Measurements from ENCODE around the gene BSN.
A peak's percentile ranks its signal among the peaks of the same experiment; 100 is the strongest.

The BSN gene

DNA sequence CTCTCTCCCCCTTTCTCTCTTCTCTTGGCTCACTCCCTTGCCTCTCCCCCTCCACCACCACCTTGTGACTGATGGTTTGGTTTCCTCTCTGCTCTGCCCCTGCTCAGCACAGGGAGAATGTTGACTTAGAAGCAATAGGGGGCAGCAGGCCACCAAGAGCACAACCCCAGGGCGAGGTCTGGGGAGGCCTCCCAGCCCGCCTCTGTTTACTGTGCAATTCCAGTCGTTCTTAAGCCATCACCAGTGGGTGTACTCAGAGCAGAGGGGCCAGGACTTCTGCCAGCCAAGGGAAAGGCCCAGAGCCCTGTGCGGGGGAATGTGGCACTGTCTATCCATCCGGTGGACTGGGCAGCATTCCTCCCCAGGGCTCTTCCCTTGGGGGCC is 114.1 kb downstream of the BSN start:
- Histone ChIP-seq H3K9ac (ENCODE audit: low read depth in 1 of 2, low read length in 2 of 2) (no peak overlapping the region), H3K27ac (ENCODE audit: low read depth, low read length) (no peak overlapping the region), H3K4me1 (ENCODE audit: control insufficient read depth in 1 of 2, insufficient read depth in 2 of 2, low read length in 2 of 2) (peaks cover 4% of the 10 kb centered on the region in 2 donors), H3K9me3 (ENCODE audit: control insufficient read depth in 1 of 2, low read length in 2 of 2) (no peaks in the 10 kb centered on the region), H3K4me3 (ENCODE audit: low read depth in 1 of 2, low read length in 2 of 2) (no peak overlapping the region), H3K27me3 (ENCODE audit: control insufficient read depth in 1 of 2, insufficient read depth in 2 of 2, low read length in 2 of 2) (peaks cover 0 to 3% of the 10 kb centered on the region in 2 donors), H3K36me3 (ENCODE audit: control insufficient read depth in 1 of 2, insufficient read depth in 2 of 2, low read length in 2 of 2) (no peaks in the 10 kb centered on the region)

DNA sequence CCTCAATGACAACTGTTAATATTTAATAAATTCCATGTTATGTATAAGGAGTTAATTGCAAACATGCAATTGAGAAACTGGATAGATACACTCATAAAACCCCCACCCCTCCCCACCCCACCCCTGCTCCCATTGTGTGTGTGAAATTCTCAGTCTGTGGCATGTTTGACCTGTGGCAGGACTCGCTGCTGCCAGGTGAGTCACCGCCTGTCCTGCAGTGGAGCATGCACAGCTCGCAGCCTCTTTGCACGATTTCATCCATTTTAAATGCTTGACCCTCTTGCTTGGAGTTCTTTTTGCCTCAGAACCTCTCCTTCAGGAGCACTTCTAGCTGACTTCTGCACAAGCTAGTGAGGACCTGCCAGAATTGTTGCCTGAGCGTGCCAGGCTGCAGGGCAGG is 114.6 kb downstream of the BSN start:
- no peaks in the 10 kb centered on the region for H3K36me3 ChIP-seq (ENCODE audit: control insufficient read depth in 1 of 2, insufficient read depth in 2 of 2, low read length in 2 of 2)
- peaks cover 0 to 3% of the 10 kb centered on the region in 2 donors for H3K27me3 ChIP-seq (ENCODE audit: control insufficient read depth in 1 of 2, insufficient read depth in 2 of 2, low read length in 2 of 2)
- no peaks in the 10 kb centered on the region for H3K9me3 ChIP-seq (ENCODE audit: control insufficient read depth in 1 of 2, low read length in 2 of 2)
- H3K4me1 ChIP-seq (ENCODE audit: control insufficient read depth in 1 of 2, insufficient read depth in 2 of 2, low read length in 2 of 2) = peaks cover 5% of the 10 kb centered on the region in 2 donors
- H3K27ac ChIP-seq (ENCODE audit: low read depth, low read length) = no peak overlapping the region
- H3K9ac ChIP-seq (ENCODE audit: low read depth in 1 of 2, low read length in 2 of 2) = no peak overlapping the region
- no peak overlapping the region for H3K4me3 ChIP-seq (ENCODE audit: low read depth in 1 of 2, low read length in 2 of 2)

DNA sequence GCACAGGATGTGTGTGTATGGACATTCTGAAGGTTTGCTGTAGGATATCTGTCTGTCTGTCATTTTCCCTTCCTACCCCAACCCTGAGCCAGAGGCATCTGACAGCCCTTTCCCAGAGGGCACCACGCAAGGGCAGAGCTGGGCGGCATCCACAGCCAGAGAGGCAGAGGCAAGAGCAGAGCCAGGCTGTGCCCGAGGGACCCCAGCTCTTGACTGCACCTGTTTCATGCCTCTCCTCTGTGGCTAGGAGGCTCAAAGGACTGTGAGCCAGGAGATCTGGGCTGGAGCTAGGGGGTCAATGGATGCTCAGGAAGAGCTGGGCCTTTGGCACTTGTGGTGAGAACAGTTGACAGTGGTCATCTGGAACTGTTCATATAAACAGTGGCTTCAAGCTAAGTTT is 115.1 kb downstream of the BSN start:
- Histone ChIP-seq H3K4me3 (ENCODE audit: low read depth in 1 of 2, low read length in 2 of 2) (no peak overlapping the region), H3K9me3 (ENCODE audit: control insufficient read depth in 1 of 2, low read length in 2 of 2) (no peaks in the 10 kb centered on the region), H3K27me3 (ENCODE audit: control insufficient read depth in 1 of 2, insufficient read depth in 2 of 2, low read length in 2 of 2) (peaks cover 0 to 3% of the 10 kb centered on the region in 2 donors), H3K36me3 (ENCODE audit: control insufficient read depth in 1 of 2, insufficient read depth in 2 of 2, low read length in 2 of 2) (no peaks in the 10 kb centered on the region), H3K9ac (ENCODE audit: low read depth in 1 of 2, low read length in 2 of 2) (no peak overlapping the region), H3K4me1 (ENCODE audit: control insufficient read depth in 1 of 2, insufficient read depth in 2 of 2, low read length in 2 of 2) (peaks cover 5% of the 10 kb centered on the region in 2 donors), H3K27ac (ENCODE audit: low read depth, low read length) (no peak overlapping the region)

DNA sequence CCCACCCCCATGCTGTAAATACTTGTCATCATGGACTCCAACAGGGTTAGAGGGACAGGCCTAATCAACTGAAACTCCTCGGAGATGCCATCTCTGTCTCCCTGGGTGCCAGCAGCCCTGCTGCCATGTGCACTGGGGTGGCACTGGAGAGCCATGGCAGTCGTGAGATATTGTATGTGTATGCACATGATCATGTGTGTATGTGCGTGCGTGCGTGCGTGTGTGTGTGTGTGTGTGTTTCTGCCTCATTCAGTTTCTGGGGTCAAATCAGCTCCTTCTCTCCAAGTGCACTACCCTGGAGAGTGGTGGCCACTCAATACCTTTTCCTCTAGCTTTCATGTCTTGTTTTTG is 116.6 kb downstream of the BSN start:
- Histone ChIP-seq H3K36me3 (ENCODE audit: control insufficient read depth in 1 of 2, insufficient read depth in 2 of 2, low read length in 2 of 2) (peaks cover 0 to 6% of the 10 kb centered on the region in 2 donors), H3K9ac (ENCODE audit: low read depth in 1 of 2, low read length in 2 of 2) (no peak overlapping the region), H3K4me3 (ENCODE audit: low read depth in 1 of 2, low read length in 2 of 2) (no peak overlapping the region), H3K27ac (ENCODE audit: low read depth, low read length) (no peak overlapping the region), H3K27me3 (ENCODE audit: control insufficient read depth in 1 of 2, insufficient read depth in 2 of 2, low read length in 2 of 2) (peaks cover 0 to 3% of the 10 kb centered on the region in 2 donors), H3K9me3 (ENCODE audit: control insufficient read depth in 1 of 2, low read length in 2 of 2) (no peaks in the 10 kb centered on the region), H3K4me1 (ENCODE audit: control insufficient read depth in 1 of 2, insufficient read depth in 2 of 2, low read length in 2 of 2) (peaks cover 14 to 18% of the 10 kb centered on the region in 2 donors)

DNA sequence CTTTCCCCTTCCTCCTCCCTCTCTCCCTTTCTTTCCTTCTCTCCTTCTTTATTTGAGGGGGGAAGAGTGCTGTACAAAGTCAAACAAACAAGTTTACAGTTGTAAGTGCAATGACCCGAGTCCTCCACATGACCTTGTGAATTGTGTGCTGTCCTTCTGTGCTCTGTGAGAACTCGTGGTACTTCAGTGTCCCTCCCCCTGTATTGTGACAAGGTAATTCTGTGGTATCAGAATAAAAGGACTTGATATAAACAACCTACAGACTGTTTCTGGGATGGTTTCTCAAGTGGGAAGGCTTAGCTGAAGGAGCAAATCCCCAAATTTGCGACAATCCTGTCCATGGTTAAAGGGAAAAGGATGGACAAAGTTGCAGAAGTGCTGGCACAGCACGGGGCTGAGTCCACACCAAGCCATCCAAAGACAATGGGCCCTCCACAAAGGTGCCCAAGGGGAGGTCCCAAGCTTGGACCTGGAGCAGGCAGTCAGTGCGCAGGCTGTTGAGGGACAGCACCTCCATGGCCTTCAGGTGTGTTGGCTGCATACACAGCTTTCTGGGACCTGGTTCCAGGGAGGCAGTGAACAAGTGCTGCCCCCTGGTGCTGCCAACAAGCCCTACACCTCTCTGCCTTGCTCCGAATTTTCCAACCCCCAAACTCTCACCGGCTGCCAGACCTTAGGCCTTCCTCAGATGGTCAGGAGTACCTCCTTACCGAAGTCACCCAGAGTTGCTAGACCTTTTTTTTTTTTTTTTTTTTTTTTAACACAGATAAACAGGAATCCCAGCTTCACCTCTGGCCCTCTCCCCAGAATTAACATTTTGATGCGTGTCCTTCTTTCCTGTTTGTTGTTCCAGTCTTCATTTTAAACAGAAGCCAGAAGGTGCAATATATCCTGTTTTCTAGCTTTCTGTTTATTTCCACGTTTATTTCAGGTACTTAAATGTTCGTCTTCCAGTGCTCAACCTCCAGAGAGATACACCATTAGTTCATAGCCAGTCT is 117.3 kb downstream of the BSN start:
- H3K9me3 ChIP-seq (ENCODE audit: control insufficient read depth in 1 of 2, low read length in 2 of 2) = no peaks in the 10 kb centered on the region
- no peak overlapping the region for H3K27ac ChIP-seq (ENCODE audit: low read depth, low read length)
- no peak overlapping the region for H3K4me3 ChIP-seq (ENCODE audit: low read depth in 1 of 2, low read length in 2 of 2)
- H3K9ac ChIP-seq (ENCODE audit: low read depth in 1 of 2, low read length in 2 of 2) = no peak overlapping the region
- peaks cover 0 to 3% of the 10 kb centered on the region in 2 donors for H3K27me3 ChIP-seq (ENCODE audit: control insufficient read depth in 1 of 2, insufficient read depth in 2 of 2, low read length in 2 of 2)
- H3K36me3 ChIP-seq (ENCODE audit: control insufficient read depth in 1 of 2, insufficient read depth in 2 of 2, low read length in 2 of 2) = peaks cover 5 to 12% of the 10 kb centered on the region in 2 donors
- peaks cover 14 to 18% of the 10 kb centered on the region in 2 donors for H3K4me1 ChIP-seq (ENCODE audit: control insufficient read depth in 1 of 2, insufficient read depth in 2 of 2, low read length in 2 of 2)

DNA sequence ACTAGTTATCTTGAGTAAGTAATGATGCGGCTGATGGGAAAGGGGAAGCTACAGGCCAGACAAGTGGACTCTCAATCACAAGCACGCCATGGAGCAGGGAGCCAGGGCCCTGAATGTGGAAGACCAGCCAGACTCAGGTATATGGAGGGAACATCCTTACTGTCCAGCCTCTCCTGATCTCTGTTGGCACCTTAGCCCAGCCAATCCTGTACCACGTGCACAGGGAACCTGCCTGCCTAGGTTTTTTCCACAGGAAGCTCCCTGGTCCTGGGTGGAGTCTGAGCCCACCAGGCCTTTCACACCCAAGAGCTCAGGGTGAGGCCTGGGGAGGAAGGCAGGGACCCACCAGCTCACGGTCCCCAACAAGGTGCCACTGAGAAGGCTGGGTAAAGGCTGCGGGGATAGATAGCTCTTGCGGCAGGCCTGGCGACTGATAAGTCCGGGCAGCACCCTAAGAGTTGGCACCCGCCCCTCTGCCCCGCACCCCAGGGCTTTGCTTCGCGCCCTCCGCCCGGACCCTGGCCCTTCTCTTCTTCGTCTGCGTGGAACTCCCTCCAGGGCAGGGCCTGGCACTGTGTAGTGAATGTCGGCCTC is 118.9 kb downstream of the BSN start:
- peaks cover 21 to 29% of the 10 kb centered on the region in 2 donors for H3K36me3 ChIP-seq (ENCODE audit: control insufficient read depth in 1 of 2, insufficient read depth in 2 of 2, low read length in 2 of 2)
- H3K27me3 ChIP-seq (ENCODE audit: control insufficient read depth in 1 of 2, insufficient read depth in 2 of 2, low read length in 2 of 2) = no peaks in the 10 kb centered on the region
- peak overlapping the region; percentile 58 to 79 for H3K9ac ChIP-seq (ENCODE audit: low read depth in 1 of 2, low read length in 2 of 2)
- no peaks in the 10 kb centered on the region for H3K9me3 ChIP-seq (ENCODE audit: control insufficient read depth in 1 of 2, low read length in 2 of 2)
- H3K4me3 ChIP-seq (ENCODE audit: low read depth in 1 of 2, low read length in 2 of 2) = peak overlapping the region; percentile 89 to 94
- H3K27ac ChIP-seq (ENCODE audit: low read depth, low read length) = peak overlapping the region; percentile 96
- peaks cover 14 to 18% of the 10 kb centered on the region in 2 donors for H3K4me1 ChIP-seq (ENCODE audit: control insufficient read depth in 1 of 2, insufficient read depth in 2 of 2, low read length in 2 of 2)

DNA sequence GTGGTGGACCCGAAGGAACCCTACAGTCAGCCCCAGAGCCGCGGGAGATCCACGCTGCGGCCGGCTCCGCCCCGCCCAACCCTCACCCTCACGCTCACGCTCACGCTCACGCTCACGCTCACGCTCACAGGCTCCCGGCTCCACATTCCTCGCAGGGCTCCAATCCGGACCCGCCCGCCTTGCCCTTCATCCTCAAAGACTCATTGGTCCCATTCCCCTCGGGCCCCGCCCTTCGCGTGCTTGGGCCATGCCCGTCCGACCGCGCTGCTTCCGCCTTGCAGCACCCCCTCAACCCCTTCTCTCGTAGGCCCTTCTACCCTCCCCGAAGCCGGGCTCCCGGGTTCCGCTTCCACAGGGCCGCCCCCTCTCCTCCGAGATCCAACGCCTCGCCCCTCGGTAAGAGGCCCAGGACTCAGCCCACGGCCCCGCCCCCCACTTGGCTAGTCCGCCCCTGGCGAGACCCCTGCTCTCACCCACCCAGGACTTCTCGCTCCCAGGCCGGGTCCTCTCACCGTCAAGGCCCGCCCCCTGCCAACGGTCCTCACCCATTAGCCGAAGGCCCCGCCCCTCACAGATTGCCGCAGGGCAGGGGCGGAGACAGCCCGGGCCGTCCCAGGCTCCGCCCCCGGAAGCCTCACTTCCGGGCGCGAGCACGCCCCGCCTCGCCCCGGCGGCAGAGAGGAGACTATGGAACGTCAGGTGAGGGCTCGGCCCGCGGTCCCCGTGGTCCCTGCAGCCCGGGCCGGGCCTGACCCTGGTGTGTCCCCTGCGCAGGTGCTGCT is 119.6 kb downstream of the BSN start, which contains the start of gene APEH:
APEH (plus strand) TSS at position 637 of the 782 bp plus-strand sequence; CDS start at position 688, 51 bp downstream.
- Histone ChIP-seq H3K27ac (ENCODE audit: low read depth, low read length) (peak within 1 kb of the TSS; percentile 96), H3K4me1 (ENCODE audit: control insufficient read depth in 1 of 2, insufficient read depth in 2 of 2, low read length in 2 of 2) (peaks cover 14 to 18% of the 10 kb centered on the region in 2 donors), H3K9ac (ENCODE audit: low read depth in 1 of 2, low read length in 2 of 2) (peak within 1 kb of the TSS; percentile 79 to 92), H3K27me3 (ENCODE audit: control insufficient read depth in 1 of 2, insufficient read depth in 2 of 2, low read length in 2 of 2) (no peaks in the 10 kb centered on the region), H3K9me3 (ENCODE audit: control insufficient read depth in 1 of 2, low read length in 2 of 2) (no peaks in the 10 kb centered on the region), H3K4me3 (ENCODE audit: low read depth in 1 of 2, low read length in 2 of 2) (peak within 1 kb of the TSS; percentile 89 to 94), H3K36me3 (ENCODE audit: control insufficient read depth in 1 of 2, insufficient read depth in 2 of 2, low read length in 2 of 2) (peaks cover 27 to 35% of the 10 kb centered on the region in 2 donors)

DNA sequence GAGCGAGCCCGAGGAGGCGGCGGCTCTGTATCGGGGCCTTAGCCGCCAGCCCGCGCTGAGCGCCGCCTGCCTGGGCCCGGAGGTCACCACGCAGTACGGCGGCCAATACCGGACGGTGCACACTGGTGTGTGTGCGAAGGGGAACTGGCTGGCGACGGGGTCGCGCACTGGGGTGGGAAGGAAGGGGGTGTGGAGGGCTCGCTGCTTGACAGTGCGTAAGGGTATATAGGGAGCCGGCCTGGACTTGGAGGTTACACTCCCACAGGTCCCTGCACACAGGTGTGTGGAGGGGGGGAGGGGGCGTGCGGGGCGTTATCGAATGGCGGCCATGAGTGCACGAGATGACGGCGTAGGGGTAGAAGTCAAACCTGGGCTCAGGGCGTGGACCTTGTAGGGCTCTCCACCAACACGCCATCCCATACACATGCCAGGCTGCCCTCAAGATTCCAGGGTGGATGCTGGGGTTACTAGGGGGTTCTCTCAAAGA is 120.3 kb downstream of the BSN start:
- Histone ChIP-seq H3K27me3 (ENCODE audit: control insufficient read depth in 1 of 2, insufficient read depth in 2 of 2, low read length in 2 of 2) (no peaks in the 10 kb centered on the region), H3K4me1 (ENCODE audit: control insufficient read depth in 1 of 2, insufficient read depth in 2 of 2, low read length in 2 of 2) (peaks cover 14 to 18% of the 10 kb centered on the region in 2 donors), H3K9me3 (ENCODE audit: control insufficient read depth in 1 of 2, low read length in 2 of 2) (no peaks in the 10 kb centered on the region), H3K36me3 (ENCODE audit: control insufficient read depth in 1 of 2, insufficient read depth in 2 of 2, low read length in 2 of 2) (peaks cover 32 to 42% of the 10 kb centered on the region in 2 donors), H3K9ac (ENCODE audit: low read depth in 1 of 2, low read length in 2 of 2) (peak overlapping the region; percentile 79 to 92), H3K27ac (ENCODE audit: low read depth, low read length) (peak overlapping the region; percentile 96), H3K4me3 (ENCODE audit: low read depth in 1 of 2, low read length in 2 of 2) (peak overlapping the region; percentile 89 to 94)

DNA sequence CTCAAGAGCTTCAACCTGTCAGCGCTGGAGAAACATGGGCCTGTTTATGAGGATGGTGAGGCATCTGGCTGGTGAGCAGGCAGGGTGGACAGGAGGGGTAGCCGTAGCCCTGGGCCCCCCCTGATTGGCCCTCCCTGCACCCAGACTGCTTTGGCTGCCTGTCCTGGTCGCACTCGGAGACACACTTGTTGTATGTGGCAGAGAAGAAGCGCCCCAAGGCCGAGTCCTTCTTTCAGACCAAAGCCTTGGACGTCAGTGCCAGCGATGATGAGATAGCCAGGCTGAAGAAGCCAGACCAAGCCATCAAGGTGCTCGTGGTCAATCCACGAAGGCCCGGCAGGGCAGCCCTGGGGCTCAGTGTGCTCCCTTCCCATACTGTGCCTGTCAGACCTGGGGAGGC is 121.6 kb downstream of the BSN start:
- H3K27me3 ChIP-seq (ENCODE audit: control insufficient read depth in 1 of 2, insufficient read depth in 2 of 2, low read length in 2 of 2) = no peaks in the 10 kb centered on the region
- H3K27ac ChIP-seq (ENCODE audit: low read depth, low read length) = no peak overlapping the region
- no peak overlapping the region for H3K4me3 ChIP-seq (ENCODE audit: low read depth in 1 of 2, low read length in 2 of 2)
- H3K9ac ChIP-seq (ENCODE audit: low read depth in 1 of 2, low read length in 2 of 2) = no peak overlapping the region
- no peaks in the 10 kb centered on the region for H3K9me3 ChIP-seq (ENCODE audit: control insufficient read depth in 1 of 2, low read length in 2 of 2)
- peaks cover 14 to 18% of the 10 kb centered on the region in 2 donors for H3K4me1 ChIP-seq (ENCODE audit: control insufficient read depth in 1 of 2, insufficient read depth in 2 of 2, low read length in 2 of 2)
- peaks cover 43 to 56% of the 10 kb centered on the region in 2 donors for H3K36me3 ChIP-seq (ENCODE audit: control insufficient read depth in 1 of 2, insufficient read depth in 2 of 2, low read length in 2 of 2)

Data from duodenal mucosa (tissue), 2 donors.